ENCODE results near the gene SIGLEC11. TPM values are rescaled to one million over a fixed set of nuclear protein-coding genes. Genes with fewer than 3 reads are reported as not detected.

The SIGLEC11 gene
- total and polyA plus RNA-seq, 2 of the 13 experiments (the other 11 are each of a cell fraction or from before 2014, with no cell fraction given): not detected

DNA sequence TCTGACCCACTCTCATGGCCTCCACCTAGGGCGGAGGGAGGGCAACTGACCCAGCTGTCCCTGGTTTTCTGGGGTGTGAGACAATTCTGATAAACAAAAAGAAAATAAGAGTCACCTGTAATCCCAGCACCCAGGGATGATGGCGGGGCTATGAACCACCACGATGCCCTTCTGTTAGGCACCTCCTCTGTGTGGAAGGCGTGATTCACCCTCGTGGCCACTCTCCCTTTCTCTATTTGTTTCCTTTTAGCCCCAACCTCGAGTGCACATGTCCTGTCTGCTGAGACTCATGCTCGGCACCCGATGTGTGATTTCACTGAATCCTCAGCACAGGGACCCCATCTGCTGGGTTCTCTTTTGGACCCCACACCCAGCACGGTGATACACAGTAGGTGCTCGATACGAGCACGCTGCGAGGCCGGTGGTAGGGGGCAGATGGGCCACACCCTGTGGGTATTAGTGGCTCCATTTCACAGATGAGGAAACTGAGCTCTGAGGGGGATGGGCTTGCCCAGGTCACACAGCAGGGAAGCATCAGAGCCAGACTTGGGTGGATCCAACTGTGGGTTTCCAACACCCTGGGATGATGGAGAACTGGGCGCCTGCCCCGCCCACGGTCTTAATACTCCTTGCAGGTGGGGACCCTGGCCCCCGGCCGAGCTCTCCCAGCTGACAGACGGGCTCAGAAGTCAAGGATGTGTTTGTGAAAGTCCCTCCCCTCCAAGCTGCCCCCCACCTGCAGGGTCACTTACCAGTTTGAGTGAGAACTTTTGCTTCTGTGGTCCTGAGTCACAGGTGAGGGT is 39.3 kb upstream of the SIGLEC11 start:
- ATAC-seq: no peak
- H3K27me3 ChIP-seq (ENCODE audit: control insufficient read depth in 1 of 2, insufficient read depth in 2 of 2, low read length in 2 of 2): no peaks in the 10 kb centered on the region
- no peak for FAIRE-seq
- WGBS (ENCODE audit: low lambda C conversion rate): 92% methylated on average over 14 of the region's 20 CpGs
- no peak overlapping the region for H3K4me3 ChIP-seq (replicated peaks in 1 of 3; ENCODE audit: insufficient read depth in 1 of 3, low read depth in 2 of 3, low read length in 3 of 3)
- TF ChIP-seq JARID2 (CRISPR knock-in tag; IDR thresholded peaks at IDR 0.05; ENCODE audit: insufficient replicate concordance): no peak
- TF ChIP-seq ZNF629 (CRISPR knock-in tag; conservative IDR thresholded peaks at IDR 0.05): peak; percentile 55; the same call in 1 of the 2 replicates
- no peak overlapping the region for H3K9ac ChIP-seq (ENCODE audit: insufficient read depth, low read depth, low read length)
- in situ Hi-C loops (cut with HindIII; ENCODE audit: extremely low pct_ligation_motif_present, low pct_unique_long_range_greater_than_20kb): no loop called here
- H3K9me3 ChIP-seq (ENCODE audit: low read length): no peaks in the 10 kb centered on the region
- H4K20me1 ChIP-seq (ENCODE audit: insufficient read depth, low read length): no peaks in the 10 kb centered on the region
- DNase-seq (ENCODE audit: low spot score): no peak
- no peak overlapping the region for H3K4me2 ChIP-seq (ENCODE audit: low read depth, low read length)
- H3K4me1 ChIP-seq (ENCODE audit: insufficient read depth, low read length): no peaks in the 10 kb centered on the region
- CTCF ChIA-PET (ENCODE audit: low intra/inter-chr PET ratio, low total read pairs): no interaction called here
- POLR2A ChIA-PET: no interaction called here
- intact Hi-C loops (cut with micrococcal nuclease; ENCODE audit: unreplicated experiment): no loop called here
- no peak overlapping the region for H2AFZ ChIP-seq (ENCODE audit: low read length)
- H3K36me3 ChIP-seq (replicated peaks in 1 of 2; ENCODE audit: control insufficient read depth in 1 of 2, insufficient read depth in 2 of 2, low read length in 2 of 2): peaks cover 25 to 65% of the 10 kb centered on the region in 2 experiments
- no peaks in the 10 kb centered on the region for H3K79me2 ChIP-seq (ENCODE audit: insufficient read depth, low read length)
- no peak overlapping the region for H3K27ac ChIP-seq (ENCODE audit: extremely low read length, insufficient read depth, low read length)
- BruUV-seq (replicated peaks): no TSS peak

DNA sequence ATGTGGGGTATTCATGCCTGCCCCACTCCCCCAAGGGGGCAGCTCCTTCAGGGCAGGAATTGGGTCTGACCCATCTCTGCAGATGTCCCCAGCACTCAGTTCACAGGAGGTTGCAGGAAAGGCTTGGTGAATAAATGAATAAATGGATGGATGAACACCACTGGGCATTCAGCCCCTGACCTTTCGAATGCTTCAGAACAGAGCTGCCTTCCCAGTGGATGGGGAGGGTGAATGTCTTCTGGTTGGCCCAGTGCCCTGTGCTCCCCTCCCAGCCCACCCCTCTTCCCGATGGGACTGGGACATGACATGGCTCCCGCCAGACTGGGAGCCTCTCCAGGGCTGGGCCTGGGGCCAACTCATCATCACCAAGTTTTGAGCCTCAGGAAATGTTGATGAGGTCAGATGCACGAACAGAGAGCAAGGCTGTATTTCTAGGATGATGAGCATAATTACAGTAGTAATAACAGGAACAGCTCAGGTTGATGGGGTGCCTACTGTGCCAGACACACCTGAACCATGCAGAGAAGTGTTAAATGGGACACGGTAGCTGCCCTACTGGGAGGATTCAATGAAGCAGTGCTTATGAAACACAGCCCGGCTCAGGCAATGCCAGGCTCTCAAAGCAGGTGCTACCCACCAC is 38.5 kb upstream of the SIGLEC11 start:
- Histone ChIP-seq H4K20me1 (ENCODE audit: insufficient read depth, low read length) (no peaks in the 10 kb centered on the region), H3K27me3 (ENCODE audit: control insufficient read depth in 1 of 2, insufficient read depth in 2 of 2, low read length in 2 of 2) (no peaks in the 10 kb centered on the region), H3K79me2 (ENCODE audit: insufficient read depth, low read length) (no peaks in the 10 kb centered on the region), H3K27ac (ENCODE audit: extremely low read length, insufficient read depth, low read length) (no peak overlapping the region), H3K4me1 (ENCODE audit: insufficient read depth, low read length) (no peaks in the 10 kb centered on the region), H3K36me3 (replicated peaks in 1 of 2; ENCODE audit: control insufficient read depth in 1 of 2, insufficient read depth in 2 of 2, low read length in 2 of 2) (peaks cover 29 to 67% of the 10 kb centered on the region in 2 experiments; a peak in 4 of 5 replicates), H3K9ac (ENCODE audit: insufficient read depth, low read depth, low read length) (no peak overlapping the region), H3K4me2 (ENCODE audit: low read depth, low read length) (no peak overlapping the region), H2AFZ (ENCODE audit: low read length) (no peak overlapping the region), H3K4me3 (replicated peaks in 1 of 3; ENCODE audit: insufficient read depth in 1 of 3, low read depth in 2 of 3, low read length in 3 of 3) (no peak overlapping the region), H3K9me3 (ENCODE audit: low read length) (no peaks in the 10 kb centered on the region)
- DNase-seq (ENCODE audit: low spot score) (no peak), ATAC-seq (no peak), FAIRE-seq (no peak)
- TF ChIP-seq DR1 (CRISPR knock-in tag; IDR thresholded peaks at IDR 0.05): no peak
- TF ChIP-seq, protein P1, sequence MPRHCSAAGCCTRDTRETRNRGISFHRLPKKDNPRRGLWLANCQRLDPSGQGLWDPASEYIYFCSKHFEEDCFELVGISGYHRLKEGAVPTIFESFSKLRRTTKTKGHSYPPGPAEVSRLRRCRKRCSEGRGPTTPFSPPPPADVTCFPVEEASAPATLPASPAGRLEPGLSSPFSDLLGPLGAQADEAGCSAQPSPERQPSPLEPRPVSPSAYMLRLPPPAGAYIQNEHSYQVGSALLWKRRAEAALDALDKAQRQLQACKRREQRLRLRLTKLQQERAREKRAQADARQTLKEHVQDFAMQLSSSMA (CRISPR knock-in tag; IDR thresholded peaks at IDR 0.05): no peak
- TF ChIP-seq, protein P2, sequence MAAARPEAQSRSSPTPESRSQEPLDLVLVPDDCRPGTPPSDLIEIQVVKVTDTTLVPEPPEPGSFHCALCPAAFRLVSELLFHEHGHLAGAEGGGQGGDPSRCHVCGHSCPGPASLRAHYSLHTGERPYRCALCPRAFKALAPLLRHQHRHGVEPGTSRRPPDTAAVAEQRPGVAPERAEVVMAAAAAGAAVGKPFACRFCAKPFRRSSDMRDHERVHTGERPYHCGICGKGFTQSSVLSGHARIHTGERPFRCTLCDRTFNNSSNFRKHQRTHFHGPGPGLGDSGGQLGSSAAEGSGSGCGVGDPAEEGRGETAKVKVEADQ (CRISPR knock-in tag; IDR thresholded peaks at IDR 0.05; ENCODE audit: borderline replicate concordance): no peak
- POLR2A ChIA-PET: no interaction called here
- WGBS (ENCODE audit: low lambda C conversion rate): 98% methylated on average over 6 of the region's 6 CpGs
- CTCF ChIA-PET (ENCODE audit: low intra/inter-chr PET ratio, low total read pairs): no interaction called here
- no TSS peak for BruUV-seq (replicated peaks)
- intact Hi-C loops (cut with micrococcal nuclease; ENCODE audit: unreplicated experiment): no loop called here
- in situ Hi-C loops (cut with HindIII; ENCODE audit: extremely low pct_ligation_motif_present, low pct_unique_long_range_greater_than_20kb): no loop called here
